Thyroid gland (tissue), 4 donors: ENCODE measurements around the gene PHACTR1. TPM values are rescaled to one million over a fixed set of nuclear protein-coding genes. Genes with fewer than 3 reads are reported as not detected.
A peak's percentile ranks its signal among the peaks of the same experiment; 100 is the strongest.

Source experiments
- DNase-seq, 2 donors: peaks; one replicate each; pipeline ENCODE4 v3.0.0-alpha.2; 2019
- H3K27ac ChIP-seq, 3 donors: fragments of 200-600 bp; sonication (generic); 1 replicate in 2 of 3; 2 replicates in 1 of 3; pipeline ENCODE4 v1.5.1; 2016 to 2019; ENCODE audit warnings: mild to moderate bottlenecking in 1 of 3, moderate library complexity in 1 of 3
- H3K27me3 ChIP-seq: fragments of 200-600 bp; sonication (generic); one replicate; pipeline ENCODE4 v1.5.1; 2019
- H3K36me3 ChIP-seq, 2 donors: fragments of 200-600 bp; sonication (generic); one replicate each; pipeline ENCODE4 v1.5.1; 2016 to 2019
- H3K4me1 ChIP-seq, 2 donors: fragments of 200-600 bp; sonication (generic); one replicate each; pipeline ENCODE4 v1.5.1; 2017 to 2019
- H3K4me3 ChIP-seq, 3 donors: fragments of 200-600 bp; sonication (generic); replicated peaks in 1 of 3; 1 replicate in 2 of 3; 2 replicates in 1 of 3; pipeline ENCODE4 v1.5.1; 2016; ENCODE audit warnings: mild to moderate bottlenecking in 1 of 3
- H3K9me3 ChIP-seq: fragments of 200-600 bp; sonication (generic); one replicate; pipeline ENCODE4 v1.5.1; 2017
- CTCF ChIP-seq, 6 experiments: fragments of 200-600 bp in 3 of 6; fragments of 450-650 bp in 3 of 6; sonication (generic) in 3 of 6; IDR thresholded peaks; one replicate each; pipeline ENCODE4 v1.5.1; 2016 to 2019; ENCODE audit warnings: antibody characterized with exemption in 6 of 6, mild to moderate bottlenecking in 2 of 6, inconsistent platforms in 1 of 6, moderate library complexity in 1 of 6
- POLR2A ChIP-seq, 2 donors: fragments of 450-650 bp; IDR thresholded peaks; one replicate each; pipeline ENCODE4 v1.6.1; 2017; ENCODE audit warnings: antibody characterized with exemption in 2 of 2, mild to moderate bottlenecking in 2 of 2, moderate library complexity in 1 of 2
- WGBS, 2 donors: methylation state at CpG; one replicate each; pipeline ENCODE4 v1.1.5; 2017; 5-methylcytosine and 5-hydroxymethylcytosine counted together
- intact Hi-C: fragments of 100-400 bp; cut with DNase I; formaldehyde crosslinking; loops from one replicate; pipeline ENCODE4 v1.15.1; 2023
- total RNA-seq, 4 donors: library from RNA; depleted of rRNA; stranded (reverse); fragments of >200 nt; gene quantifications; one replicate each; pipeline ENCODE4 v1.2.3, GENCODE V29; 2016

Gene PHACTR1
- total RNA-seq, 4 donors from 2014 or later, result 2.9 to 8.6 (median 4.4) TPM

GRCh38 chr6:13044896-13045295, 328.3 kb downstream of the PHACTR1 start:
- Histone ChIP-seq H3K9me3 (no peaks in the 10 kb centered on the region), H3K27ac (no peak overlapping the region), H3K36me3 (no peaks in the 10 kb centered on the region), H3K4me3 (no peak overlapping the region), H3K4me1 (no peaks in the 10 kb centered on the region), H3K27me3 (no peaks in the 10 kb centered on the region)
- intact Hi-C loops, result no loop called here
- WGBS, 2 donors, result 82 to 93% methylated on average over 4 of the region's 4 CpGs
- TF ChIP-seq CTCF (IDR thresholded peaks at IDR 0.05) (no peak), POLR2A (IDR thresholded peaks at IDR 0.05) (no peak)
- DNase-seq, result no peak

- TF ChIP-seq POLR2A (IDR thresholded peaks at IDR 0.05), result no peak
- TF ChIP-seq CTCF (IDR thresholded peaks at IDR 0.05), result no peak
Measured at GRCh38 chr6:13045676-13046075, 329.1 kb downstream of the PHACTR1 start.

GRCh38 chr6:13046084-13046483, 329.5 kb downstream of the PHACTR1 start:
- Histone ChIP-seq H3K36me3 (no peaks in the 10 kb centered on the region), H3K27me3 (no peaks in the 10 kb centered on the region), H3K4me3 (no peak overlapping the region), H3K9me3 (no peaks in the 10 kb centered on the region), H3K4me1 (no peaks in the 10 kb centered on the region), H3K27ac (no peak overlapping the region)
- 93 to 95% methylated on average over 4 of the region's 4 CpGs for whole genome bisulfite sequencing, 2 donors
- no peak for TF ChIP-seq CTCF (IDR thresholded peaks at IDR 0.05)
- no peak for TF ChIP-seq POLR2A (IDR thresholded peaks at IDR 0.05)
- DNase-seq, result no peak
- intact Hi-C loops, result no loop called here

More at GRCh38 chr6:13045676-13046075, 329.1 kb downstream of the PHACTR1 start:
- 82 to 85% methylated on average over 2 of the region's 2 CpGs for WGBS, 2 donors
- Histone ChIP-seq H3K9me3 (no peaks in the 10 kb centered on the region), H3K4me3 (no peak overlapping the region), H3K27me3 (no peaks in the 10 kb centered on the region), H3K36me3 (no peaks in the 10 kb centered on the region), H3K4me1 (no peaks in the 10 kb centered on the region), H3K27ac (no peak overlapping the region)
- DNase-seq, result no peak
- intact Hi-C loops, result no loop called here

- no peaks in the 10 kb centered on the region for H3K4me1 ChIP-seq
- intact Hi-C loops, result no loop called here
- TF ChIP-seq POLR2A (IDR thresholded peaks at IDR 0.05) (no peak), CTCF (IDR thresholded peaks at IDR 0.05) (no peak)
- no peaks in the 10 kb centered on the region for H3K27me3 ChIP-seq
- H3K27ac ChIP-seq, result no peak overlapping the region
- no peaks in the 10 kb centered on the region for H3K9me3 ChIP-seq
- no peaks in the 10 kb centered on the region for H3K36me3 ChIP-seq
- no peak for DNase-seq
- no peak overlapping the region for H3K4me3 ChIP-seq
- WGBS, 2 donors, result 67 to 69% methylated on average over 2 of the region's 2 CpGs
Measured at GRCh38 chr6:13048113-13048512, 331.5 kb downstream of the PHACTR1 start.

- no peak for DNase-seq
- intact Hi-C loops, result no loop called here
Measured at GRCh38 chr6:13049666-13050254, 333.2 kb downstream of the PHACTR1 start.

More at GRCh38 chr6:13049666-13050254, 333.2 kb downstream of the PHACTR1 start:
- TF ChIP-seq POLR2A (IDR thresholded peaks at IDR 0.05) (no peak), CTCF (IDR thresholded peaks at IDR 0.05) (peak in 1 of 6 experiments; percentile 7)
- no peak overlapping the region for H3K27ac ChIP-seq
- no peaks in the 10 kb centered on the region for H3K4me1 ChIP-seq
- H3K36me3 ChIP-seq, result no peaks in the 10 kb centered on the region
- H3K9me3 ChIP-seq, result no peaks in the 10 kb centered on the region
- H3K27me3 ChIP-seq, result no peaks in the 10 kb centered on the region
- H3K4me3 ChIP-seq, result no peak overlapping the region
